Neural progenitor cell (in vitro differentiated cells): Measurements from ENCODE around the gene SLAMF8. TPM values are rescaled to one million over a fixed set of nuclear protein-coding genes. Genes with fewer than 3 reads are reported as not detected.

Experiments
- DNase-seq: peaks from one replicate; pipeline ENCODE4 v3.0.0-alpha.2; 2016; ENCODE audit warnings: low spot score
- H2AFZ ChIP-seq: fragments of 200-600 bp; sonication (generic); replicated peaks from 2 replicates; pipeline ENCODE4 v1.6.1; 2016; ENCODE audit warnings: antibody characterized with exemption
- H3F3A ChIP-seq: fragments of 200-600 bp; sonication (generic); 2 replicates; pipeline ENCODE4 v1.6.1; 2016; ENCODE audit warnings: antibody characterized with exemption, low read depth
- H3K27ac ChIP-seq: fragments of 200-600 bp; sonication (generic); 2 replicates; pipeline ENCODE4 v1.5.1; 2016; ENCODE audit warnings: mild to moderate bottlenecking
- H3K27me3 ChIP-seq: fragments of 200-600 bp; sonication (generic); 2 replicates; pipeline ENCODE4 v1.6.1; 2016; ENCODE audit warnings: mild to moderate bottlenecking, moderate library complexity
- H3K36me3 ChIP-seq: fragments of 200-600 bp; sonication (generic); 2 replicates; pipeline ENCODE4 v1.5.1; 2016
- H3K4me1 ChIP-seq: fragments of 200-600 bp; sonication (generic); 2 replicates; pipeline ENCODE4 v1.6.1; 2016; ENCODE audit warnings: mixed run types
- H3K4me2 ChIP-seq: fragments of 200-600 bp; sonication (generic); 2 replicates; pipeline ENCODE4 v1.6.1; 2016
- H3K4me3 ChIP-seq: fragments of 200-600 bp; sonication (generic); 2 replicates; pipeline ENCODE4 v1.5.1; 2016
- H3K79me2 ChIP-seq: fragments of 200-600 bp; sonication (generic); 2 replicates; pipeline ENCODE4 v1.6.1; 2016; ENCODE audit warnings: low read depth
- H3K9ac ChIP-seq: fragments of 200-600 bp; sonication (generic); 2 replicates; pipeline ENCODE4 v1.6.1; 2016
- H3K9me3 ChIP-seq: fragments of 200-600 bp; sonication (generic); 2 replicates; pipeline ENCODE4 v1.5.1; 2016; ENCODE audit warnings: low read depth
- H4K20me1 ChIP-seq: fragments of 200-600 bp; sonication (generic); 2 replicates; pipeline ENCODE4 v1.6.1; 2016; ENCODE audit warnings: low read depth
- H3K27ac Mint-ChIP-seq: 3 replicates; pipeline ENCODE4 v1.8.0; 2021; ENCODE audit warnings: mixed read lengths
- H3K27me3 Mint-ChIP-seq: 2 replicates; pipeline ENCODE4 v1.8.0; 2022; ENCODE audit warnings: low read depth, mild to moderate bottlenecking, inconsistent platforms, moderate library complexity, mixed read lengths; ENCODE audit not compliant: insufficient read depth
- H3K36me3 Mint-ChIP-seq: 3 replicates; pipeline ENCODE4 v1.8.0; 2021; ENCODE audit warnings: mixed read lengths
- H3K4me1 Mint-ChIP-seq: 3 replicates; pipeline ENCODE4 v1.8.0; 2021; ENCODE audit warnings: mixed read lengths
- H3K4me3 Mint-ChIP-seq: 3 replicates; pipeline ENCODE4 v1.8.0; 2021; ENCODE audit warnings: mild to moderate bottlenecking, moderate library complexity, mixed read lengths
- H3K9me3 Mint-ChIP-seq: 3 replicates; pipeline ENCODE4 v1.8.0; 2020; ENCODE audit warnings: mixed read lengths
- EZH2 ChIP-seq: fragments of 200-600 bp; sonication (generic); IDR thresholded peaks from 2 replicates; pipeline ENCODE4 v1.6.1; 2017; ENCODE audit warnings: antibody characterized with exemption, mild to moderate bottlenecking, moderate library complexity
- EZH2phosphoT487 ChIP-seq: fragments of 200-600 bp; sonication (generic); IDR thresholded peaks from 2 replicates; pipeline ENCODE4 v1.6.1; 2017; ENCODE audit warnings: antibody characterized with exemption
- total RNA-seq: library from RNA; depleted of rRNA; stranded (reverse); fragments of >200 nt; gene quantifications from 2 replicates; pipeline ENCODE4 v1.2.3, GENCODE V29; 2015; ENCODE audit warnings: low replicate concordance
- TF ChIP-seq, protein P1 (sequence below): fragments of 200-600 bp; sonication (generic); IDR thresholded peaks from 2 replicates; pipeline ENCODE4 v1.5.1; 2017; ENCODE audit warnings: antibody characterized with exemption, mild to moderate bottlenecking

SLAMF8 gene
- total RNA-seq, 1 donor from 2014 or later = not detected

DNA sequence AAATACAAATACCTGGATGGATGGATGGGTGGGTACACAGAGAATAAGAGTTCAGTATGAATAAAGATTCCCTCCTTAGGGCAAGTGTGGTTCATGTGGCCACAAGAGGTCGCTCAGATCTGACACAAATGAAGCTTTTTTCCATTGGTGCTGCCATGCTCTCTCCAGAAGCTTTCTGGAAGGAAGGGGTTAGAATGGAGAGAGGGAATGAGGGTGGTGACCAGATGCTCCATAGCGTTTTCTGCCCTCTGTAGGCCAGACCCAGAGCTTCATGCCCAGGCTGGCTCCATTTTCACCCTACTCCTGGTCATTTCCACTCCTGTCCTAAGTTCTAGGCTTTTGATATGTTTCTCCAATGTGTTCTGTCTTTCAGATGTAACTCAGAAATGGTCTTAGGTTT, 27.8 kb upstream of the SLAMF8 start:
- H3K36me3 Mint-ChIP-seq = no peaks in the 10 kb centered on the region
- TF ChIP-seq EZH2phosphoT487 = no peak
- TF ChIP-seq, protein P1, sequence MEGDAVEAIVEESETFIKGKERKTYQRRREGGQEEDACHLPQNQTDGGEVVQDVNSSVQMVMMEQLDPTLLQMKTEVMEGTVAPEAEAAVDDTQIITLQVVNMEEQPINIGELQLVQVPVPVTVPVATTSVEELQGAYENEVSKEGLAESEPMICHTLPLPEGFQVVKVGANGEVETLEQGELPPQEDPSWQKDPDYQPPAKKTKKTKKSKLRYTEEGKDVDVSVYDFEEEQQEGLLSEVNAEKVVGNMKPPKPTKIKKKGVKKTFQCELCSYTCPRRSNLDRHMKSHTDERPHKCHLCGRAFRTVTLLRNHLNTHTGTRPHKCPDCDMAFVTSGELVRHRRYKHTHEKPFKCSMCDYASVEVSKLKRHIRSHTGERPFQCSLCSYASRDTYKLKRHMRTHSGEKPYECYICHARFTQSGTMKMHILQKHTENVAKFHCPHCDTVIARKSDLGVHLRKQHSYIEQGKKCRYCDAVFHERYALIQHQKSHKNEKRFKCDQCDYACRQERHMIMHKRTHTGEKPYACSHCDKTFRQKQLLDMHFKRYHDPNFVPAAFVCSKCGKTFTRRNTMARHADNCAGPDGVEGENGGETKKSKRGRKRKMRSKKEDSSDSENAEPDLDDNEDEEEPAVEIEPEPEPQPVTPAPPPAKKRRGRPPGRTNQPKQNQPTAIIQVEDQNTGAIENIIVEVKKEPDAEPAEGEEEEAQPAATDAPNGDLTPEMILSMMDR = peak; percentile 79
- H3K4me3 Mint-ChIP-seq = no peak overlapping the region
- H3K27ac ChIP-seq = no peak overlapping the region
- peaks cover 3% of the 10 kb centered on the region for H3K27me3 Mint-ChIP-seq
- H4K20me1 ChIP-seq = no peaks in the 10 kb centered on the region
- no peaks in the 10 kb centered on the region for H3K9me3 Mint-ChIP-seq
- H3K9ac ChIP-seq = no peak overlapping the region
- DNase-seq = peak; percentile 84
- H3K27me3 ChIP-seq = peaks cover 17% of the 10 kb centered on the region
- no peaks in the 10 kb centered on the region for H3K36me3 ChIP-seq
- H3K4me1 ChIP-seq = no peaks in the 10 kb centered on the region
- no peak overlapping the region for H2AFZ ChIP-seq
- H3K9me3 ChIP-seq = no peaks in the 10 kb centered on the region
- H3K79me2 ChIP-seq = no peaks in the 10 kb centered on the region
- H3F3A ChIP-seq = no peaks in the 10 kb centered on the region
- no peak overlapping the region for H3K4me3 ChIP-seq
- no peaks in the 10 kb centered on the region for H3K4me1 Mint-ChIP-seq
- no peak overlapping the region for H3K4me2 ChIP-seq
- no peak overlapping the region for H3K27ac Mint-ChIP-seq

DNA sequence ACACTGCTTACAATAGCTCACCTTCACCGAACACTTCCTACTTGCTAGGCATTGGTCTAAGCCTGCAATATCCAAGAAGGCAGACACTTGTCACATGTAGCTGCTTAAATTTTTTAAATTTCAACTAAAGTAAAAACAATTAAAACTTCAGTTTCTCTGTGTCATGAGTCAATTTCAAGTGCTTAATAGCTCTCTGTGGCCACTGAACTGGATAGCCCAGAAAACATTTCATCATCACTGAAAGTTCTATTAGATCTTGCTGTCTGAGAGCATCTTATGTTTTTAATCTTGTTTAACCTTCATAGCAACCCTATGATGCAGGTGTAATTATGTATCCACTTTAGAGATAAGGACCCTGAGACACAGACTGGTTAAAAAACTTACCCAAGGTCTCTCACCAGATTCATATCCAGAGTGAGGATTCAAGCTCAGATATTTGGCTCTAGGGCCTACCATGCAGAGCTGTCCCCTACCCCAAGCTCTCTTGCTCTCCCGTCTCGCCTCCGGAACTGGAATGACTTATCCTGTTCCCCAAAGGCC, 27.2 kb upstream of the SLAMF8 start:
- Histone ChIP-seq H3K79me2 (no peaks in the 10 kb centered on the region), H3K4me1 (no peaks in the 10 kb centered on the region), H3F3A (no peaks in the 10 kb centered on the region), H3K4me2 (no peak overlapping the region), H3K36me3 (no peaks in the 10 kb centered on the region), H2AFZ (no peak overlapping the region), H4K20me1 (no peaks in the 10 kb centered on the region), H3K27ac (no peak overlapping the region), H3K27me3 (peaks cover 17% of the 10 kb centered on the region), H3K9ac (no peak overlapping the region), H3K9me3 (no peaks in the 10 kb centered on the region), H3K4me3 (no peak overlapping the region)
- H3K4me1 Mint-ChIP-seq = no peaks in the 10 kb centered on the region
- H3K4me3 Mint-ChIP-seq = no peak overlapping the region
- TF ChIP-seq, protein P1 = no peak
- TF ChIP-seq EZH2 (no peak), EZH2phosphoT487 (no peak)
- no peak for DNase-seq
- no peaks in the 10 kb centered on the region for H3K36me3 Mint-ChIP-seq
- no peak overlapping the region for H3K27ac Mint-ChIP-seq
- no peaks in the 10 kb centered on the region for H3K9me3 Mint-ChIP-seq
- peaks cover 3% of the 10 kb centered on the region for H3K27me3 Mint-ChIP-seq

DNA sequence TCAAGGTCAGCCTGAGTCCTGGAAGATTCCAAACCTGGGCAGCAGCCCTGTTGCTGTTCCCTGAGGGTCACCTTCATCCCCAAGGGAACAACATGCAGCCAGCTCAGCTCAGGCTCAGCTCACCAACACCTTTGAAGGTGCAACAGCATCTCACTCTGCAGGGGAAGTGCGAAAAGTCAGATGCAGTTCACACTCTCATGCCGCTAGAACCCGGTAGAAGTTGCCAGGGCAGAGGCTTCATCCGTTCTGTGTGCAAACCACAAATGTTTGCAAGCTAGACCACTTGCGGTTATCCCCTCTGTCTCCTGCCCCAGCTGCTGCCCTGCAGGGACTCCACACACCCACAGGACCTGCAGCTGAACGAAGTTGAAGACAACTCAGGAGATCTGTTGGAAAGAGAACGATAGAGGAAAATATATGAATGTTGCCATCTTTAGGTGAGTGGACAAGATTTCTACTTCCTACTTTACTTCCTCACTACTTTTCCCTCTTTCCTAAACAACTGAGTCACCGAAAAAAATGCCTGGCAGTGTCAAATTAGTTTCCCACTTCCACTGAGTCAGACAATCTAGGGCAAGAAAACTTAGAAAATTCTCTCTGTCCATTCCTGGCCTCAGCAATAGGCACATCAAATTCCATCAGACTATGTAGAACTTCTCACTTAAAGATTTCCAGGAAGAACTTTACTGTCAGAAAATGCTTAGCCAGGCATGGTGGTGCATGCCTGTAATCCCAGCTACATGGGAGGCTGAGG, 26.3 kb upstream of the SLAMF8 start:
- Mint-ChIP-seq H3K36me3 (no peaks in the 10 kb centered on the region), H3K4me3 (no peak overlapping the region), H3K9me3 (no peaks in the 10 kb centered on the region), H3K4me1 (no peaks in the 10 kb centered on the region), H3K27ac (no peak overlapping the region), H3K27me3 (peaks cover 3% of the 10 kb centered on the region)
- H3F3A ChIP-seq = no peaks in the 10 kb centered on the region
- no peaks in the 10 kb centered on the region for H4K20me1 ChIP-seq
- no peak overlapping the region for H3K9ac ChIP-seq
- H3K9me3 ChIP-seq = no peaks in the 10 kb centered on the region
- no peak overlapping the region for H3K4me2 ChIP-seq
- H3K79me2 ChIP-seq = no peaks in the 10 kb centered on the region
- H2AFZ ChIP-seq = no peak overlapping the region
- TF ChIP-seq, protein P1 = no peak
- TF ChIP-seq EZH2 (no peak), EZH2phosphoT487 (no peak)
- H3K27ac ChIP-seq = no peak overlapping the region
- peaks cover 17% of the 10 kb centered on the region for H3K27me3 ChIP-seq
- H3K4me3 ChIP-seq = no peak overlapping the region
- H3K4me1 ChIP-seq = no peaks in the 10 kb centered on the region
- no peaks in the 10 kb centered on the region for H3K36me3 ChIP-seq
- DNase-seq = no peak
